GM04504 (cell line): ENCODE data around the gene VPREB1.
"Not testable (repeated sequence)": the region's sequence is repeated elsewhere in the genome, so short reads cannot be mapped to it uniquely, and the experiment has no call there.

Experiments
- DNase-seq: peaks from one replicate; pipeline ENCODE4 v3.0.0-alpha.2; 2012; ENCODE audit warnings: low read depth

The VPREB1 gene

GRCh38 chr22:22246706-22247105 is 2.1 kb downstream of the VPREB1 start:
- no peak for DNase-seq

- DNase-seq = no peak
These were observed 4.3 kb downstream of the VPREB1 start for GRCh38 chr22:22248878-22249277.

- not testable (repeated sequence) for DNase-seq
These were observed 6.1 kb downstream of the VPREB1 start for GRCh38 chr22:22250651-22251050.

- not testable (repeated sequence) for DNase-seq
These were observed 11.5 kb downstream of the VPREB1 start for GRCh38 chr22:22256133-22256532.

- not testable (repeated sequence) for DNase-seq
These were observed 14.2 kb downstream of the VPREB1 start for GRCh38 chr22:22258597-22259415.

- not testable (repeated sequence) for DNase-seq
These were observed 15.6 kb downstream of the VPREB1 start for GRCh38 chr22:22260169-22260568.

- not testable (repeated sequence) for DNase-seq
These were observed 16.0 kb downstream of the VPREB1 start for GRCh38 chr22:22260586-22260985.

GRCh38 chr22:22262332-22263074 is 17.9 kb downstream of the VPREB1 start:
- peak; percentile 15 for DNase-seq

GRCh38 chr22:22263823-22264222 is 19.2 kb downstream of the VPREB1 start:
- not testable (repeated sequence) for DNase-seq

GRCh38 chr22:22270036-22270676 is 25.6 kb downstream of the VPREB1 start:
- not testable (repeated sequence) for DNase-seq

- not testable (repeated sequence) for DNase-seq
These were observed 32.8 kb downstream of the VPREB1 start for GRCh38 chr22:22277423-22277822.

- DNase-seq = not testable (repeated sequence)
These were observed 40.6 kb downstream of the VPREB1 start for GRCh38 chr22:22284962-22285756.

GRCh38 chr22:22286390-22287105 is 42.0 kb downstream of the VPREB1 start:
- DNase-seq = not testable (repeated sequence)

- not testable (repeated sequence) for DNase-seq
These were observed 42.6 kb downstream of the VPREB1 start for GRCh38 chr22:22287106-22287626.

- not testable (repeated sequence) for DNase-seq
These were observed 45.1 kb downstream of the VPREB1 start for GRCh38 chr22:22289666-22290065.

GRCh38 chr22:22291129-22291806 is 46.7 kb downstream of the VPREB1 start:
- DNase-seq = not testable (repeated sequence)

GRCh38 chr22:22292656-22293055 is 48.1 kb downstream of the VPREB1 start:
- DNase-seq = not testable (repeated sequence)

GRCh38 chr22:22293436-22293835 is 48.9 kb downstream of the VPREB1 start:
- not testable (repeated sequence) for DNase-seq

- DNase-seq = not testable (repeated sequence)
These were observed 50.1 kb downstream of the VPREB1 start for GRCh38 chr22:22294641-22295040.
